IPS DF 6.9 (cell line): ENCODE results near the gene PRM2.

Source experiments
- DNase-seq: peaks from one replicate; pipeline ENCODE4 v3.0.0-alpha.2; 2013; ENCODE audit warnings: low read depth, low spot score
- H3K27ac ChIP-seq: one replicate; pipeline ENCODE4 v1.5.1; 2013; ENCODE audit warnings: low read length, control low read depth
- H3K27me3 ChIP-seq: 2 replicates; pipeline ENCODE4 v1.6.1; 2013; ENCODE audit warnings: mild to moderate bottlenecking, low read length; ENCODE audit not compliant: control insufficient read depth, insufficient read depth
- H3K36me3 ChIP-seq: 2 replicates; pipeline ENCODE4 v1.6.1; 2013; ENCODE audit warnings: low read length; ENCODE audit not compliant: control insufficient read depth, insufficient read depth
- H3K4me1 ChIP-seq: 2 replicates; pipeline ENCODE4 v1.6.1; 2013; ENCODE audit warnings: low read length; ENCODE audit not compliant: control insufficient read depth, insufficient read depth
- H3K4me3 ChIP-seq: 2 replicates; pipeline ENCODE4 v1.5.1; 2013; ENCODE audit warnings: mild to moderate bottlenecking, low read length
- H3K9me3 ChIP-seq: 2 replicates; pipeline ENCODE4 v1.6.1; 2013; ENCODE audit warnings: low read length, inconsistent platforms; ENCODE audit not compliant: control insufficient read depth, insufficient read depth
- WGBS: extraction: QIAGEN DNeasy Blood & Tissue Kit; methylation state at CpG from one replicate; pipeline ENCODE4 v1.1.7; 2013; ENCODE audit warnings: mixed read lengths, missing lambda C conversion rate; ENCODE audit not compliant: insufficient read length, insufficient coverage; 5-methylcytosine and 5-hydroxymethylcytosine counted together

Gene PRM2

DNA sequence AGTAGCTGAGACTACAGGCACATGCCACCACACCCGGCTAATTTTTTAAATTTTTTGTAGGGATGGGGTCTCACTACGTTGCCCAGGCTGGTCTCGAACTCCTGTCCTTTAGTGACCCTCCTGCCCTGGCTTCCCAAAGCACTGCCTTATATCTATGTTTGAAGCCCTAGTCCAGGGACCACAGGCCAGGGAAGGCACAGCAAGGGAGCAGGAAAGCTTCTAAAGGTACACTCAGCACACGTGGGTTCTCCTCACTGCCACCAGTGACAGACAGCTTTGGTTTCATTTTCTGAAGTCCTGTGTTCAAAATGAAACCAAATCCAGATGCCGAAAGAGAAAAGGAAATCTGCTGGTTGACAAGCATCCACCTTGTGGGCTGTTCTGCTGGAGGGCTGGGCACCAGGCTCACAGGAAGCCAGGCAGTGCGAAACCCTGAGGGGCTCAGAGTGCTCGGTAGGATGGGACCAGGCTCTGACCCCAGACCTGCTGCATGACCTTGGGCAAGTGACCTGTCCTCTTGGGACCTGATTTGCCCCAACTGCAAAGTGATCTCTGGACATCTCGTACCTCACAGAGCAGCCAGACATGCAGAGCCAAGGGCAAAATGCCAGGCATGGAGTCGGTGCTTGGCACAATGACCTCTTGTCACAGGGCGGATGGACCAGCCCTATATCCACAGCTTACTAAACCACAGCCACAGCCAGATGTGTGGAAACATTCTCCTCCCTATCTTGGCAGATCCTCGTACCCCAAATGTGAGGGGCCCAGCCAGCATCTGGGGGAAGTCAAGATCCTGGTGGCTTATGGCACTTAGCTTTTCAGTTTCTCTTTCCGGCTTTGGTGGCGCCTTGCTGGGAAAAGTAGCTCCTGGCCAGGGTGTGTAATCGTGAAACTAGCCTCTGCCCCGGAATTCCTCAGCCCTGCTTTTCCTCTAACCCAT is 17.5 kb downstream of the PRM2 start:
- no peaks in the 10 kb centered on the region for H3K27me3 ChIP-seq
- 0 out of 2 replicates have a peak, but pooled peaks cover 2% of the 10 kb centered on the region for H3K4me1 ChIP-seq
- peaks cover 5% of the 10 kb centered on the region; the same call in 1 of the 2 replicates for H3K36me3 ChIP-seq
- WGBS, result no CpG with 5 or more reads among the region's 15 CpGs
- no peak overlapping the region for H3K27ac ChIP-seq
- H3K9me3 ChIP-seq, result no peaks in the 10 kb centered on the region
- no peak for DNase-seq
- H3K4me3 ChIP-seq, result no peak overlapping the region

DNA sequence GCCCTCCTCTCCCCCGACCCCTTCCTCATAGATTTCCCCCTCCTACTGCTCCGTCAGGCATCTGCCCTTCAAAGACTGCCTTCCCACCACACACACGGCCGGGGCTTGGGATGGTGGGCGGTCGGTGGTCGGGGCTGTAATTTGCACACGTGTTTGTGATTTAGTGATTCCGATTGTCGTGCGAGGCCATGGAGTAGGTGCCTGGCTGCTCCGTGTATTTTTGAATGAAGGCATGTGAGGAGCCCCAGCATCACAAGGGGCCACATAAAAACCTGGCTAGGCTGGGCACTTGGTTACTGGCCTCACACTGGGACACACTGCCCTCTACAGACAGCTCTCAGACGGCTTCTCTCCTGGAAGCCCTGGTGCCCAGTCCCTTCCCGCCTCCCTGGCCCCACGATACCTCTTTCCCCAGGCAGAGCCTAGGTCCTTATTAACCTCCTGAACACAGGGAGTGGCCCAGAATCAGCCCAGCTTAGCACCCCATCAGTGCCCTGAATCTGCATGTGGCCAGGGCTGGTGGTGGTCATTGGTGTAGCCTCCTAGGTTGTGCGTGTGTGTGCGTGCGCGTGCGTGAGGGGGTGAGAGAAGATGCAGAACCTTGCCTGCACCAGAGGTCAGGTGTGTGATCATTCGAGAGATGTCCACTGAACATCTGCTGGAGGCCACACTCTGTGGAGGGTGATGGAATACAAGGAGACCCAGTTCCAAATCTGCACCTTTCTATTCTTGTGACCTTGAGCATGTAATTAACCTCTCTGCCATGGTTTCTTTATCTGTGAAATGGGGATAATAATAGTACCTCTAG is 18.9 kb downstream of the PRM2 start:
- Histone ChIP-seq H3K36me3 (peaks cover 8% of the 10 kb centered on the region; the same call in 1 of the 2 replicates), H3K27me3 (no peaks in the 10 kb centered on the region), H3K4me3 (peak overlapping the region; percentile 93; the same call in 1 of the 2 replicates), H3K27ac (no peak overlapping the region), H3K4me1 (0 out of 2 replicates have a peak, but pooled peaks cover 2% of the 10 kb centered on the region), H3K9me3 (no peaks in the 10 kb centered on the region)
- no CpG with 5 or more reads among the region's 21 CpGs for WGBS
- no peak for DNase-seq

DNA sequence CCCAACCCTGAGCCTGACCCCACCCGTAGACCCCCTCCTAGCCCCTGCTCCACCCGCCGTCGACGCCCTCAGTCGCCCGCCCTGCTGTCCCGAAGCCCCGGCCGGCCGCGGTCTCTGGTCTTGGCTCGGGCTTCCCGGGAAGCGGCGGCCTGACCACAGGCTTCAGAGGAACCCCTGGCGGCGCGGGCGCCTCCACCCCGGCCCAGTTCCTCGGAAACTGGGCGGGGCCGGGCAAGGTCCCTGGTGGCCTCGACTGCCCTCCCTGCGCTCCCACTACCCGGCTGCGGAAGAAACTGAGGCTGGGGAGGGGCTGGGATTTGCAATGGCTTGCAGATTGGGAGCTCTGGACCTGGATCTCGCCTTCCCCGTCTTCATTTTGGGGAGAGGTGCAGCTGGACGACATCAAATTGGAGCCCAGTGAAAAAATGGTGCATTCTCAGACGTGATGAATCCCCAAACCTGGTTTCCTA is 19.6 kb downstream of the PRM2 start:
- H3K27me3 ChIP-seq, result no peaks in the 10 kb centered on the region
- peak overlapping the region; percentile 93; the same call in 1 of the 2 replicates for H3K4me3 ChIP-seq
- H3K27ac ChIP-seq, result no peak overlapping the region
- 0 out of 2 replicates have a peak, but pooled peaks cover 3% of the 10 kb centered on the region for H3K4me1 ChIP-seq
- DNase-seq, result no peak
- no peaks in the 10 kb centered on the region for H3K9me3 ChIP-seq
- no CpG with 5 or more reads among the region's 32 CpGs for WGBS
- H3K36me3 ChIP-seq, result peaks cover 8% of the 10 kb centered on the region; the same call in 1 of the 2 replicates

DNA sequence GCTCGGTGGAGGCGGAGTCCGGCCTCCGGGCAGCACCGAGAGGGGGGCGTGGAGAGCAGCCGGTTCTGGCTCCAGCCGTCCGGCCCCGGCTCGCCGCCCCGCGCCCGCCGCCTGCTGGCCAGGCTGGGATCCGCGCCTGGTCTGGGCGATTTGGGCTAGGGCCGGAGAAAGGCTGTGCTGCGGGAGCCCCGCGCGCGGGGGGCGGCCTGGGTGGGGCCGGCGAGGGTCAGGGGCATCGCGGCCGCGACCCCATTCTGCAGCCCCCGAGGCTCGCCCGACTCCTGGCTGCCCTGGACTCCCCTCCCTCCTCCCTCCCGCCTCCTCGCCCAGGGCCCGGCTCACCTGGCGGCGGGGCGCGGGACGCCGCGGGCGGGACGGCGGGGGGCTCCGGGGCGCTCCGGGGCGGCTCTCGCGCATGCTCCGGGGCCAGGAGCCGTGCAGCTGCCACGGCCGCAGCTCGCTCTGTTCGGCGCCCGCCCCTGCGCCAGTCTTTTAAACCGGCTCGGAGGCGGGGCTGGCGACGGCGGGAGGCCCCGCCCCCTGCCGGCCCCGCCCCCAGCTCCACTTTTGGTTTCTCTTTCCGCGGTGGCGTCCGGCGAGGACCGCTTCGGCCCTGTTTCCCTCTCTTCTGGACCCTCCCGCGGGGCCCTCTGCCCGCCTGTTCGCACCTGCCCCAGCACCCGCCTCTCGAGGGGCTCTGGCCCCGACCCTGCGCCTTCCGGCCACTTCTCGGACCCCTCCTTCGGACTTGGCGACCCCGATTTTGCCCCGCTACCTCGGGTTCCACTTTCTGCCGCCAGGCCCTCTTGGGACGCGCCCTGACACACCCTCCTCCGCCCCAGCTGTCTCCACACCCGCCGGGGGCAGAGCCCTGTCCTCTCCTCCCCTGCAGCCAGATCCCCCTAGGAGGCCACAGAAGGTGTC is 20.3 kb downstream of the PRM2 start, which contains the start of gene SOCS1:
SOCS1 (minus strand) TSS at position 468 of the 924 bp plus-strand sequence. CDS start 726 bp downstream, outside the sequence.
- H3K4me3 ChIP-seq, result peak within 1 kb of the TSS; percentile 93
- H3K27ac ChIP-seq, result no peak within 1 kb of the TSS
- no CpG with 5 or more reads among the region's 100 CpGs for WGBS
- H3K27me3 ChIP-seq, result no peaks in the 10 kb centered on the region
- DNase-seq, result no peak
- no peaks in the 10 kb centered on the region for H3K9me3 ChIP-seq
- 0 out of 2 replicates have a peak, but pooled peaks cover 3% of the 10 kb centered on the region for H3K4me1 ChIP-seq
- peaks cover 8% of the 10 kb centered on the region; the same call in 1 of the 2 replicates for H3K36me3 ChIP-seq

DNA sequence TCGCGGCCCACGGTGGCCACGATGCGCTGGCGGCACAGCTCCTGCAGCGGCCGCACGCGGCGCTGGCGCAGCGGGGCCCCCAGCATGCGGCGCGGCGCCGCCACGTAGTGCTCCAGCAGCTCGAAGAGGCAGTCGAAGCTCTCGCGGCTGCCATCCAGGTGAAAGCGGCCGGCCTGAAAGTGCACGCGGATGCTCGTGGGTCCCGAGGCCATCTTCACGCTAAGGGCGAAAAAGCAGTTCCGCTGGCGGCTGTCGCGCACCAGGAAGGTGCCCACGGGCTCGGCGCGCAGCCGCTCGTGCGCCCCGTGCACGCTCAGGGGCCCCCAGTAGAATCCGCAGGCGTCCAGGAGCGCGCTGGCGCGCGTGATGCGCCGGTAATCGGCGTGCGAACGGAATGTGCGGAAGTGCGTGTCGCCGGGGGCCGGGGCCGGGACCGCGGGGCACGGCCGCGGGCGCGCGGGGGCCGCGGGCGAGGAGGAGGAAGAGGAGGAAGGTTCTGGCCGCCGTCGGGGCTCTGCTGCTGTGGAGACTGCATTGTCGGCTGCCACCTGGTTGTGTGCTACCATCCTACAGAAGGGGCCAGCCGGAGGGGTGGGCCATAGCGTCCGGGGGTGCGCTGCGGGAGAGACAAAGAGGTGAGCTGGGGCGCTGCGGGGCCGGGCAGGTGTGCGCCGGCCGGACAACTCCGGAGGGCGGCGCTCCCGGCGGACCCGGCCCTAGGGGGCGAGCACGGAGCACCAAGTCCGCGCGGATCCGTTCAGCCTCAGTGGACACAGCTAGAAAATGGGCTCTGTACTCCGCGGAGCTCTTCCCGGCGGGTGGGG is 21.2 kb downstream of the PRM2 start:
- Histone ChIP-seq H3K27me3 (no peaks in the 10 kb centered on the region), H3K9me3 (no peaks in the 10 kb centered on the region), H3K36me3 (peaks cover 8% of the 10 kb centered on the region; the same call in 1 of the 2 replicates), H3K27ac (no peak overlapping the region), H3K4me3 (peak overlapping the region; percentile 93), H3K4me1 (0 out of 2 replicates have a peak, but pooled peaks cover 3% of the 10 kb centered on the region)
- DNase-seq, result no peak
- WGBS, result no CpG with 5 or more reads among the region's 105 CpGs

DNA sequence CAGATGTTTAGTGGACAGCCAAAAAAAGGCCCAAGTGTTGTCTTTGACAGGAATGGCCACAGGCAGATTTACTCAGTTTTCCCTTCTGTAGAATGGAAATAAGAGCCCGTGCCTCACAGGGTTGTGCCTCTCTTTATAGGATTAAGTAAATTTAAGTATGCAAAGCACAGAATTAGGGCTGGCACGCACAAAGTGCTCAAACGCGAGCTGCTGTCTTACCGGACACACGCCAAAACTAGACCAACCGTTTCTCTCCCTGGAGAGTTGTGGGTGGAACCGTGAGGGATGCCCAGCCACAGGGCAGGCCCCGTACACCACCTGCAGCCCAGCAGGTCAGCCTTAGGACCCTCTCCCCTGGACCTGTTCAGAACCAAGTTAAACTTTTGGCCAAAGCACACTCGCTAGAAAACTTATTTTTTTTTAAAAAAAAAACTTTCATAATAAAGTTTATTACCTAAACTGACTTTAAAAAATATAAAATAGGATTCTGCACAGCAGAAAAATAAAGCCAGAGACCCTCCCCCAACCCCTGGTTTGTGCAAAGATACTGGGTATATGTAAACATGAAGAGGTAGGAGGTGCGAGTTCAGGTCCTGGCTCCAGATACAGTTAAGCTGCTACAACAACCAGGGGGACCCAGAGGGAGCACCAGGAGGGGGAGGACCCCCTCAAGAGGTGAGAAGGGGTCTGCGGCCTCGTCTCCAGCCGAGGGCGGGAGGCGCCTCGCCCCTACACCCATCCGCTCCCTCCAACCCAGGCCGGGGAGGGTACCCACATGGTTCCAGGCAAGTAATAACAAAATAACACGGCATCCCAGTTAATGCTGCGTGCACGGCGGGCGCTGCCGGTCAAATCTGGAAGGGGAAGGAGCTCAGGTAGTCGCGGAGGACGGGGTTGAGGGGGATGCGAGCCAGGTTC is 22.0 kb downstream of the PRM2 start:
- no peaks in the 10 kb centered on the region for H3K9me3 ChIP-seq
- H3K4me1 ChIP-seq, result 0 out of 2 replicates have a peak, but pooled peaks cover 3% of the 10 kb centered on the region
- no peaks in the 10 kb centered on the region for H3K27me3 ChIP-seq
- no peak overlapping the region for H3K27ac ChIP-seq
- peaks cover 8% of the 10 kb centered on the region; the same call in 1 of the 2 replicates for H3K36me3 ChIP-seq
- H3K4me3 ChIP-seq, result peak overlapping the region; percentile 93; the same call in 1 of the 2 replicates
- WGBS, result no CpG with 5 or more reads among the region's 29 CpGs
- DNase-seq, result no peak

DNA sequence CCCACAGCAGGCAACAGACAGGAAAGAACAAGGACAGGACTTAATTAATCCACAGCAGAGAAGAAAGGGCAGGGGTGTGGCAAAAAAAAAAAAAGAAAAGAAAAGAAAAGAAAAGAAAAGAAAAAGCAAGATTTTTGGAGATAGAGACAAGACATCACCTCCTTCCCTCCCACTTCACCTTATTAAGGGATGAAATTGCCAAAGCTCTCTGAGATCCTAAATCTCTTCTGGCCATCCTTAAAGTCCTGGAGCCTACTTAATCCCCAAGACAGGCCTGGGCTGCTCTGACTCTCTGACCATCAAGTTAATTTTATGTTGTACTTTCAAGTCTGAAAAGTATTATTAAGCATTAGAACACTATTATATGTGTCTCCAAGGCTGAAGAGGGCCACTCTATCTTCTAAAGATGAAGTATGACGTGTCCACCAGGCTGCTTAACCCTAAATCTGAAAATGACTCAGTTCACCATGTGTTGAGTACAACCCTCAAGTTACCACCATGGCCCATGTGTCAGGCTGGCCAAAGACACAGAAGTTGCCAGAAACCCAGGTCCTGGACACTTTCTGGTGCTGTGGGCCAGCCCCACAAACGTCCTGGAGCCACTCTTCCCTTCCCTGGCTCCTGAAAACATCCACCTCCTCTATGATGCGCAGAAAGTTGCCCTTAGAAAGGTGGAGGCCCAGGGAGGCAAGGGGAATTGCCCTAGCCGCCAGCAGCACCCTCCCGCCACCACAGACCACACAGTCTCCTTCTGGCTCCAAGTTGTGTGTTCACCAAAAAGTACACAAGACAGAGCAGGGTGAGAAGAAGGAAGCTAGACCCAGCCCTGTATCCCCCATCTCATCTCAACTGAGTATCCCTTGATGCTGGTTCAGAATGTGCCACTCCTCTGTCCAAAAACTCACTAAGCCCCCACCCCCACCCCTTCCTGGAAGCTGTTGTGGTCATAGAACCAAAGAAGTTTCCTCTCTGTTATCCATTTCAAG is 23.0 kb downstream of the PRM2 start:
- no peak for DNase-seq
- Histone ChIP-seq H3K4me3 (no peak overlapping the region), H3K36me3 (peaks cover 8% of the 10 kb centered on the region; the same call in 1 of the 2 replicates), H3K4me1 (0 out of 2 replicates have a peak, but pooled peaks cover 3% of the 10 kb centered on the region), H3K27me3 (no peaks in the 10 kb centered on the region), H3K9me3 (no peaks in the 10 kb centered on the region), H3K27ac (no peak overlapping the region)
- no CpG with 5 or more reads among the region's 5 CpGs for WGBS
